Body of pancreas (tissue), 4 donors: Measurements from ENCODE around the gene FUS. TPM values are rescaled to one million over a fixed set of nuclear protein-coding genes. Genes with fewer than 3 reads are reported as not detected.

Experiments used
- ATAC-seq: fragments of 150-250 bp; one replicate; pipeline ENCODE4 v1.9.1; 2016
- DNase-seq, 4 donors: peaks; one replicate each; pipeline ENCODE4 v3.0.0-alpha.2; 2019
- H3K27ac ChIP-seq, 4 donors: fragments of 200-600 bp; sonication (generic); 1 replicate in 3 of 4; 2 replicates in 1 of 4; pipeline versions ENCODE4 v1.5.1 to v1.6.1; 2016 to 2019; ENCODE audit warnings: mild to moderate bottlenecking in 1 of 4, mixed read lengths in 1 of 4, moderate library complexity in 1 of 4
- H3K27me3 ChIP-seq, 2 donors: fragments of 200-600 bp; sonication (generic); one replicate each; pipeline ENCODE4 v1.6.0; 2016; ENCODE audit warnings: mild to moderate bottlenecking in 1 of 2
- H3K36me3 ChIP-seq, 2 donors: fragments of 200-600 bp; sonication (generic); replicated peaks in 1 of 2; 2 replicates each; pipeline ENCODE4 v1.5.1; 2016; ENCODE audit warnings: low read depth in 2 of 2; ENCODE audit not compliant: insufficient read depth in 1 of 2
- H3K4me1 ChIP-seq: fragments of 200-600 bp; sonication (generic); one replicate; pipeline ENCODE4 v1.6.0; 2016
- H3K4me3 ChIP-seq, 2 donors: fragments of 200-600 bp; sonication (generic); 1 replicate in 1 of 2; 2 replicates in 1 of 2; pipeline ENCODE4 v1.5.1; 2016 to 2019
- H3K9me3 ChIP-seq, 3 donors: fragments of 200-600 bp; sonication (generic); 1 replicate in 2 of 3; 2 replicates in 1 of 3; pipeline ENCODE4 v1.5.1; 2016
- POLR2A ChIP-seq, 3 donors: fragments of 450-650 bp; IDR thresholded peaks; one replicate each; pipeline ENCODE4 v1.6.1; 2016; ENCODE audit warnings: antibody characterized with exemption in 3 of 3, mild to moderate bottlenecking in 2 of 3
- WGBS, 2 donors: methylation state at CpG; one replicate each; pipeline ENCODE4 v1.1.5; 2017; 5-methylcytosine and 5-hydroxymethylcytosine counted together
- intact Hi-C: fragments of 100-400 bp; cut with DNase I; formaldehyde crosslinking; loops from one replicate; pipeline ENCODE4 v1.15.1; 2023
- total RNA-seq, 2 donors: library from RNA; depleted of rRNA; stranded (reverse); fragments of >200 nt; gene quantifications; one replicate each; pipeline ENCODE4 v1.1.0, GENCODE V29; 2016
- TF ChIP-seq, protein P1 (sequence below), 7 experiments: fragments of 450-650 bp in 4 of 7; fragments of 200-600 bp in 3 of 7; sonication (generic) in 3 of 7; IDR thresholded peaks; one replicate each; pipeline ENCODE4 v1.5.1; 2016 to 2019; ENCODE audit warnings: antibody characterized with exemption in 7 of 7

The FUS gene
- total RNA-seq, 2 donors from 2014 or later = 43.6 to 68.9 TPM

DNA sequence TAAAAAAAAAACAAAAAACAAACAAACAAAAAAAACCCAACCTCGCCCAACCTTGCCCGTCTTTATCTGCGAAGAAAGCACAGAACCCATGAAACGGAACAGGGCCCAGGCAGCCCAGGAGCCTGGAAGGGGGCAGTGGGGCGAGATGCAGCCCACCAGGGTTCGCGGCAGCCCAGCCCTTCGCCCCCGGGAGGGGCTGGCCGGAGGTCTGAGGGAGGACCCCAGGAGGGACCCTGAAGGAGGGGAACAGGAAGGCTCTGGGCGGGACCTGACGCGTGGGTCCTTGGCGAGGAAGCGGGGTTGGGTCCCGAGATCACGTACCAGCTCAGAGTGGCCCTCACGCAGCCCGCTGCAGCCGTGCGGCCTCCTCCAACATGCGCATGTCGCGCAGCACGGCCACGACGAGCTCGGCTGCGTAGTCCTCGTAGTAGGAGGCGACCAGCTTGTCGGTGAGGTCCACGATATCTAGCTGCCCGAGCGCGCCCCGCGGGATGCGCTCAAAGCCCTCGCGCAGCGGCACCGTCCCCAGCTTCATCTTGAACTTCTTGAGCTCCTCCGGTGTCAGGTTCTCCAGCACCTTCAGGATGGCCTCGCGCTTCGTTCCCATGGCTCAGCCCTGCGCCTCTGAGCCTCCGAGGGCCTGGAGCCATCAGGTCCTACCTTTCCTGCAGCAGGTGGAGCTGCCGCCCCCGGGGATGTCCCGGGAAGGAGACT, 36.6 kb downstream of the FUS start, which contains the start of gene PYDC1:
PYDC1 (minus strand) TSS at position 714 of the 714 bp plus-strand sequence; CDS start at position 607, 107 bp downstream.
- no peak within 1 kb of the TSS for H3K27ac ChIP-seq
- no peak for TF ChIP-seq POLR2A (IDR thresholded peaks at IDR 0.05)
- TF ChIP-seq, protein P1, sequence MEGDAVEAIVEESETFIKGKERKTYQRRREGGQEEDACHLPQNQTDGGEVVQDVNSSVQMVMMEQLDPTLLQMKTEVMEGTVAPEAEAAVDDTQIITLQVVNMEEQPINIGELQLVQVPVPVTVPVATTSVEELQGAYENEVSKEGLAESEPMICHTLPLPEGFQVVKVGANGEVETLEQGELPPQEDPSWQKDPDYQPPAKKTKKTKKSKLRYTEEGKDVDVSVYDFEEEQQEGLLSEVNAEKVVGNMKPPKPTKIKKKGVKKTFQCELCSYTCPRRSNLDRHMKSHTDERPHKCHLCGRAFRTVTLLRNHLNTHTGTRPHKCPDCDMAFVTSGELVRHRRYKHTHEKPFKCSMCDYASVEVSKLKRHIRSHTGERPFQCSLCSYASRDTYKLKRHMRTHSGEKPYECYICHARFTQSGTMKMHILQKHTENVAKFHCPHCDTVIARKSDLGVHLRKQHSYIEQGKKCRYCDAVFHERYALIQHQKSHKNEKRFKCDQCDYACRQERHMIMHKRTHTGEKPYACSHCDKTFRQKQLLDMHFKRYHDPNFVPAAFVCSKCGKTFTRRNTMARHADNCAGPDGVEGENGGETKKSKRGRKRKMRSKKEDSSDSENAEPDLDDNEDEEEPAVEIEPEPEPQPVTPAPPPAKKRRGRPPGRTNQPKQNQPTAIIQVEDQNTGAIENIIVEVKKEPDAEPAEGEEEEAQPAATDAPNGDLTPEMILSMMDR (IDR thresholded peaks at IDR 0.05) = no peak
- no peak within 1 kb of the TSS for H3K4me3 ChIP-seq
- peaks cover 0 to 15% of the 10 kb centered on the region in 2 donors for H3K27me3 ChIP-seq
- H3K4me1 ChIP-seq = peaks cover 27% of the 10 kb centered on the region
- 5 to 8% methylated on average over 10 to 52 of the region's 52 CpGs for WGBS, 2 donors
- ATAC-seq = no peak
- H3K9me3 ChIP-seq = no peaks in the 10 kb centered on the region
- H3K36me3 ChIP-seq = no peaks in the 10 kb centered on the region
- intact Hi-C loops = no loop called here
- DNase-seq = peak in 1 of 4 donors; percentile 14

DNA sequence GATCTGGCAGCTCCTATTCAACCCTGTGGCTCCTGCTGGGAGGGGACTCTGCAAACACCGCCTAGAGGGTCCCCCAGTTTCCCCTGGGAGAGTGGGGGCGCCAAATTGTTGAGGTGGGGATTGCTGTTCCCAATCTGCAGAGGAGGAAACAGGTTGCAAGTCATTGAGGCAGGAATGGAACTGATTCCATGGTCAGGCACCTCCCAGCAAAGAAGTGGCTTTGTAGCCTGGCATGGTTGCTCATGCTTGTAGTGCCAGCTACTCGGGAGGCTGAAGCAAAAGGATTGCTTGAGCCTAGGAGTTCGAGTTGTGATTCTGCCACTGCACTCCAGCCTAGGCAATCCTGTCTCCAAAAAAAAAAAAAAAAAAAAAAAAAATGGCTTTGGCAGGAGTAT, 37.2 kb downstream of the FUS start:
- no peak for ATAC-seq
- 8 to 12% methylated on average over 2 to 4 of the region's 4 CpGs for WGBS, 2 donors
- no peak for DNase-seq
- Histone ChIP-seq H3K9me3 (no peaks in the 10 kb centered on the region), H3K4me3 (no peak overlapping the region), H3K4me1 (peaks cover 27% of the 10 kb centered on the region), H3K27me3 (peaks cover 0 to 15% of the 10 kb centered on the region in 2 donors), H3K36me3 (no peaks in the 10 kb centered on the region), H3K27ac (no peak overlapping the region)
- no peak for TF ChIP-seq POLR2A (IDR thresholded peaks at IDR 0.05)
- TF ChIP-seq, protein P1 (IDR thresholded peaks at IDR 0.05) = no peak
- intact Hi-C loops = no loop called here

DNA sequence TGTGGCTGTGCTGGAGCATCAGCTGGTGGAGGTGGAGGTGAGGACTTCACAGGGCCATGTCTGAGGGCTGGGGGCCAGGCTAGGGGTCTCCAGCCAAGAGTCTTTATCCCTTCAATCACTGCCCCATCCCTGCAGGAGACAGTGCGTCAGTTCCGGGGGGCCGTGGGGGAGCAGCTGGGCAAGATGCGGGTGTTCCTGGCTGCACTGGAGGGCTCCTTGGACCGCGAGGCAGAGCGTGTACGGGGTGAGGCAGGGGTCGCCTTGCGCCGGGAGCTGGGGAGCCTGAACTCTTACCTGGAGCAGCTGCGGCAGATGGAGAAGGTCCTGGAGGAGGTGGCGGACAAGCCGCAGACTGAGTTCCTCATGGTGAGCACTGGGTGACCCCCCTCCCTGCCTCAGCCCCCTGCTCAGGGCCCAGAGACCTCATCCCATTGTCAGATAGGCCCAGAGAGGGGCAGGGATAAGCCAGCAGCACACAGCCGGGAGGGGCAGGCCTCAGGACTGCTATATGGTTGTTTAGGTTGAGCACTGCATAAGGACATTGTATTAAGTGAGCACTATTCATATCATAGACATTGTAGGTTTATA, 39.3 kb downstream of the FUS start:
- DNase-seq = no peak
- Histone ChIP-seq H3K9me3 (no peaks in the 10 kb centered on the region), H3K27ac (no peak overlapping the region), H3K36me3 (no peaks in the 10 kb centered on the region), H3K4me1 (peaks cover 27% of the 10 kb centered on the region), H3K4me3 (no peak overlapping the region), H3K27me3 (peaks cover 0 to 15% of the 10 kb centered on the region in 2 donors)
- ATAC-seq = no peak
- no peak for TF ChIP-seq POLR2A (IDR thresholded peaks at IDR 0.05)
- TF ChIP-seq, protein P1 (IDR thresholded peaks at IDR 0.05) = no peak
- intact Hi-C loops = no loop called here
- 82 to 87% methylated on average over 10 to 14 of the region's 15 CpGs for WGBS, 2 donors

DNA sequence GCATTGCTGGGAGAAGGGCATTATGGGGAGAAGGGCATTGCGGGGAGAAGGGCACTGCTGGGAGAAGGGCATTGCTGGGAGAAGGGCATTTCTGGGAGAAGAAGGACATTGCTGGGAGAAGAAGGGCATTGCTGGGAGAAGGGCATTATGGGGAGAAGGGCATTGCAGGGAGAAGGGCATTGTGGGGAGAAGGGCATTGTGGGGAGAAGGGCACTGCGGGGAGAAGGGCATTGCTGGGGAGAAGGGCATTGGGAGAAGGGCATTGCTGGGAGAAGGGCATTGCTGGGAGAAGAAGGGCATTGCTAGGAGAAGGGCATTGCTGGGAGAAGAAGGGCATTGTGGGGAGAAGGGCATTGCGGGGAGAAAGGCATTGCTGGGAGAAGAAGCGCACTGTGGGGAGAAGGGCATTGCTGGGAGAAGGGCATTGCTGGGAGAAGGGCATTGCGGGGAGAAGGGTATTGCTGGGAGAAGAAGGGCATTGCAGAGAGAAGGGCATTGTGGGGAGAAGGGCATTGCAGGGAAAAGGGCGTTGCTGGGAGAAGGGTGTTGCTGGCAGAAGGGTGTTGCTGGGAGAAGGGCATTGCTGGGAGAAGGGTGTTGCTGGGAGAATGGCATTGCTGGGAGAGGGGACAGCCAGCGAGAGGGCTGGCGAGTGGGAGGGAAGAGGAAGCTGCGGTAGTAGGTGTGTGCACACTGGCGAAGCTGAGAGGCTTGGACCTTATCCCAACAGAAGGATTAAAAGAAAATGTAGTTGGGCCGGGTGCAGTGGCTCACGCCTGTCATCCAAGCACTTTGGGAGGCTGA, 41.6 kb downstream of the FUS start:
- DNase-seq (no peak), ATAC-seq (no peak)
- Histone ChIP-seq H3K4me1 (peaks cover 6% of the 10 kb centered on the region), H3K4me3 (no peak overlapping the region), H3K27ac (no peak overlapping the region), H3K27me3 (peaks cover 0 to 5% of the 10 kb centered on the region in 2 donors), H3K36me3 (no peaks in the 10 kb centered on the region), H3K9me3 (no peaks in the 10 kb centered on the region)
- TF ChIP-seq, protein P1 (IDR thresholded peaks at IDR 0.05) = no peak
- WGBS, 2 donors = 72 to 74% methylated on average over 12 of the region's 12 CpGs
- intact Hi-C loops = no loop called here
